ENCODE data around the gene ORM1.
"Not testable (repeated sequence)": the region's sequence is repeated elsewhere in the genome, so short reads cannot be mapped to it uniquely, and the experiment has no call there.

ORM1 gene

GRCh38 chr9:114308361-114308950 is 14.4 kb upstream of the ORM1 start:
- DNase-seq = no peak

GRCh38 chr9:114309096-114309495 is 13.8 kb upstream of the ORM1 start:
- DNase-seq = no peak

- no peak for DNase-seq
These were observed 12.1 kb upstream of the ORM1 start for GRCh38 chr9:114310471-114311450.

GRCh38 chr9:114311571-114312512 is 11.1 kb upstream of the ORM1 start:
- DNase-seq = no peak

GRCh38 chr9:114312513-114312875 is 10.4 kb upstream of the ORM1 start:
- DNase-seq = no peak

GRCh38 chr9:114313186-114313585 is 9.7 kb upstream of the ORM1 start:
- DNase-seq = no peak

- peak; percentile 34 for DNase-seq
These were observed 8.5 kb upstream of the ORM1 start for GRCh38 chr9:114314256-114314867.

GRCh38 chr9:114314881-114315722 is 7.8 kb upstream of the ORM1 start:
- DNase-seq = no peak

GRCh38 chr9:114315723-114316363 is 7.1 kb upstream of the ORM1 start:
- DNase-seq = no peak

GRCh38 chr9:114316605-114317230 is 6.2 kb upstream of the ORM1 start:
- peak; percentile 81 for DNase-seq

- DNase-seq = peak; percentile 1
These were observed 5.1 kb upstream of the ORM1 start for GRCh38 chr9:114317665-114318357.

- DNase-seq = no peak
These were observed 4.5 kb upstream of the ORM1 start for GRCh38 chr9:114318416-114318815.

GRCh38 chr9:114319147-114319546 is 3.8 kb upstream of the ORM1 start:
- peak; percentile 3 for DNase-seq

GRCh38 chr9:114320710-114321109 is 2.2 kb upstream of the ORM1 start:
- DNase-seq = not testable (repeated sequence)

- no peak for DNase-seq
These were observed 1.1 kb upstream of the ORM1 start for GRCh38 chr9:114321759-114322158.

- DNase-seq = not testable (repeated sequence)
These were observed 609 bp upstream of the ORM1 start for GRCh38 chr9:114322160-114322818.

GRCh38 chr9:114323849-114324248 is 951 bp downstream of the ORM1 start:
- not testable (repeated sequence) for DNase-seq

GRCh38 chr9:114324492-114324891 is 1.6 kb downstream of the ORM1 start:
- no peak for DNase-seq

GRCh38 chr9:114324965-114325364 is 2.1 kb downstream of the ORM1 start:
- not testable (repeated sequence) for DNase-seq
